PC-9 (cell line): ENCODE results near the gene MAP4K3. TPM values are rescaled to one million over a fixed set of nuclear protein-coding genes. Genes with fewer than 3 reads are reported as not detected.
A peak's percentile ranks its signal among the peaks of the same experiment; 100 is the strongest.

Experiments
- Bru-seq: library from RNA; stranded (reverse); fragments of 400-500 nt; gene quantifications from one replicate; lab custom pipeline; 2021; lab: Mats Ljungman, UMichigan
- BruChase-seq, 2 experiments: library from RNA; stranded (reverse); fragments of 400-500 nt; gene quantifications; one replicate each; lab custom pipeline; 2021; lab: Mats Ljungman, UMichigan
- BruUV-seq: library from RNA; stranded (reverse); fragments of 400-500 nt; replicated peaks from 2 replicates; lab custom pipeline; 2021; lab: Mats Ljungman, UMichigan
- CTCF ChIA-PET: fragments of 300-600 bp; sonication (Branson Sonifier 250); formaldehyde crosslinking; loops from one replicate; lab custom pipeline; 2022; ENCODE audit warnings: antibody characterized with exemption; lab: Charles Lee
- POLR2A ChIA-PET: fragments of 300-600 bp; sonication (Branson Sonifier 250); formaldehyde crosslinking; loops from one replicate; lab custom pipeline; 2022; ENCODE audit warnings: antibody characterized with exemption; ENCODE audit not compliant: unreplicated experiment; lab: Charles Lee
- DNase-seq, 2 experiments: peaks; one replicate each; pipeline versions ENCODE4 v3.0.0 to v3.0.0-alpha.2; 2015 to 2022; ENCODE audit warnings: mixed read lengths in 1 of 2
- H2AFZ ChIP-seq: fragments of 200-600 bp; sonication (generic); 2 replicates; pipeline ENCODE4 v1.8.1; 2017; ENCODE audit warnings: antibody characterized with exemption
- H3F3A ChIP-seq: fragments of 200-600 bp; sonication (generic); 2 replicates; pipeline ENCODE4 v1.8.1; 2017; ENCODE audit warnings: antibody characterized with exemption, mild to moderate bottlenecking, low read depth; ENCODE audit not compliant: insufficient read depth
- H3K27ac ChIP-seq: fragments of 200-600 bp; sonication (generic); 2 replicates; pipeline ENCODE4 v1.6.1; 2016; ENCODE audit warnings: mixed run types
- H3K27me3 ChIP-seq: fragments of 200-600 bp; sonication (generic); 2 replicates; pipeline ENCODE4 v1.6.1; 2016; ENCODE audit warnings: low read depth, mixed run types; ENCODE audit not compliant: insufficient read depth
- H3K36me3 ChIP-seq: fragments of 200-600 bp; sonication (generic); 2 replicates; pipeline ENCODE4 v1.6.1; 2016; ENCODE audit warnings: low read depth, mixed run types
- H3K4me1 ChIP-seq: fragments of 200-600 bp; sonication (generic); replicated peaks from 2 replicates; pipeline ENCODE4 v1.6.1; 2016; ENCODE audit warnings: mixed run types; ENCODE audit not compliant: insufficient read depth
- H3K4me2 ChIP-seq: fragments of 200-600 bp; sonication (generic); 2 replicates; pipeline ENCODE4 v1.6.1; 2017; ENCODE audit warnings: mixed run types
- H3K4me3 ChIP-seq: fragments of 200-600 bp; sonication (generic); 2 replicates; pipeline ENCODE4 v1.6.1; 2016; ENCODE audit warnings: mixed run types
- H3K79me2 ChIP-seq: fragments of 200-600 bp; sonication (generic); 2 replicates; pipeline ENCODE4 v1.6.1; 2017; ENCODE audit warnings: low read depth, mixed run types
- H3K9me2 ChIP-seq: fragments of 200-600 bp; sonication (generic); 2 replicates; pipeline ENCODE4 v1.8.1; 2017; ENCODE audit warnings: mild to moderate bottlenecking; ENCODE audit not compliant: insufficient read depth
- H3K9me3 ChIP-seq: fragments of 200-600 bp; sonication (generic); 2 replicates; pipeline ENCODE4 v1.8.1; 2016; ENCODE audit warnings: low read depth; ENCODE audit not compliant: insufficient read depth
- H4K20me1 ChIP-seq: fragments of 200-600 bp; sonication (generic); 2 replicates; pipeline ENCODE4 v1.8.1; 2017; ENCODE audit not compliant: insufficient read depth
- EZH2 ChIP-seq: fragments of 200-600 bp; sonication (generic); IDR thresholded peaks from 2 replicates; pipeline ENCODE4 v1.8.0; 2017; ENCODE audit warnings: antibody characterized with exemption, low read depth
- intact Hi-C: fragments of 100-400 bp; cut with micrococcal nuclease; formaldehyde crosslinking; loops from one replicate; pipeline ENCODE4 v1.10.0; 2022; ENCODE audit not compliant: unreplicated experiment
- long read RNA-seq: library from polyadenylated mRNA; stranded (forward); transcript quantifications from one replicate; pipeline ENCODE4 v2.0.0, GENCODE V29; 2022
- total RNA-seq: library from RNA; stranded (reverse); gene quantifications from 2 replicates; pipeline ENCODE4 v1.2.3, GENCODE V29; 2021
- TF ChIP-seq, protein P1 (sequence below): fragments of 200-600 bp; sonication (generic); conservative IDR thresholded peaks from 2 replicates; pipeline ENCODE4 v1.6.1; 2017; ENCODE audit warnings: mixed run types, antibody characterized with exemption, mild to moderate bottlenecking, moderate library complexity

The MAP4K3 gene
- total RNA-seq (38.4 and 46.7 TPM in 2 replicates), Bru-seq, nascent RNA (percentile 92 among the genes with signal in this experiment), BruChase-seq, experiment 1, labeled RNA remaining after a 2-hour chase (percentile 89 among the genes with signal in this experiment), BruChase-seq, experiment 2, labeled RNA remaining after a 6-hour chase (percentile 76 among the genes with signal in this experiment)
- long read RNA-seq, full-length matches to known transcripts, result 21 of 37 reads
- long read RNA-seq, partial matches to known transcripts, result 6 of 37 reads
- long read RNA-seq, other reads (novel, unspliced or antisense), result 10 of 37 reads

DNA sequence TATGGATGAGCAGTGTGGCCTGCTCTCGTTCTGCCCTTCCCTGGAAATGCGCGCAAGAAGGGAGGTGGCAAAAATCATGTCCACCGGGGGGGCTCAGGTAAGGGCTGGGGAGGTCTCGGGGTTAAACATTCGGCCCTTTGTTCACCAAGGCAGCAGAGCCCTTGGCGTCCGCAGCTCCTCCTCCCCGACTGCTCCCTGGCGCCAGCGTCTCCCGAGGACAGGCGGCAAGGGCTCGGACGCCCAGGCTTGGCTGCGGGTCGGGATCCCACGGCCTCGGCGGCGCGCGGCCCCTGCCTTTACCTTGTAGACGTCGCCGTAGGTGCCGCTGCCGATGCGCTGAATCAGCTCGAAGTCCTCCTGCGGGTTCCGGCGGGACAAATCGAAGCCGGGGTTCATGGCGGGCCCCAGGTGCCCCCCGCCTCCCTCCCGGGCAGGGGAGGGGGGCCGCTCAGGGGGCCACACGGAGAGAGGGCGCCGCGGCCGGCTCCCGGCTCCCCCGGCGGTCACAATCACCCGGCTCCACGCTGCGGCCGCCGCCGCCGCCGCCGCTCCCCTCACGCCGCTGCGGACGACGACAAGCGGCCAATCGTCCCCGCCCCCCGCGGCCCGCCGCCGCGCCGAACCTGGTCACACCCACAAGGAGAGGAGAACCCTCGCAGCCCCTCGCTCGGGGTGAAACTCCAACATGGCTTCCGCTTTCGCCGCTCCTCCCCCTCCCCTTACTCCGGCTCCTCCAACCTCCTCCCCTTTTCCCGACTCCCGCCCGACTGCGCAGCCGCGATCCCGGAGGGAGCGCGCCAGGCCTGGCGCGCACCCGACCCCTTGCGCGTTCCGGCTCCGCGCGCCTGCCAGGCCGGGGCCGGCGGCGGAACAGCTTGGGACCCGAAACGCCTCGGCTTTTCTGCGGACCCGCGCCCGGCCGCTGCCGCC is at the start of gene MAP4K3:
TSS of gene MAP4K3 (minus strand) at position 694 of the 930 bp plus-strand sequence. CDS start at position 396, 298 bp downstream.
- no peaks in the 10 kb centered on the region for H3K9me2 ChIP-seq
- CTCF ChIA-PET, result interaction anchor here (0.7 kb wide), 1 partner anchor 79 kb away, joined by 4 read pairs; no protein-coding TSS in a partner anchor
- DNase-seq, result peak; percentile 87 to 93
- no peak for TF ChIP-seq EZH2
- TF ChIP-seq, protein P1, sequence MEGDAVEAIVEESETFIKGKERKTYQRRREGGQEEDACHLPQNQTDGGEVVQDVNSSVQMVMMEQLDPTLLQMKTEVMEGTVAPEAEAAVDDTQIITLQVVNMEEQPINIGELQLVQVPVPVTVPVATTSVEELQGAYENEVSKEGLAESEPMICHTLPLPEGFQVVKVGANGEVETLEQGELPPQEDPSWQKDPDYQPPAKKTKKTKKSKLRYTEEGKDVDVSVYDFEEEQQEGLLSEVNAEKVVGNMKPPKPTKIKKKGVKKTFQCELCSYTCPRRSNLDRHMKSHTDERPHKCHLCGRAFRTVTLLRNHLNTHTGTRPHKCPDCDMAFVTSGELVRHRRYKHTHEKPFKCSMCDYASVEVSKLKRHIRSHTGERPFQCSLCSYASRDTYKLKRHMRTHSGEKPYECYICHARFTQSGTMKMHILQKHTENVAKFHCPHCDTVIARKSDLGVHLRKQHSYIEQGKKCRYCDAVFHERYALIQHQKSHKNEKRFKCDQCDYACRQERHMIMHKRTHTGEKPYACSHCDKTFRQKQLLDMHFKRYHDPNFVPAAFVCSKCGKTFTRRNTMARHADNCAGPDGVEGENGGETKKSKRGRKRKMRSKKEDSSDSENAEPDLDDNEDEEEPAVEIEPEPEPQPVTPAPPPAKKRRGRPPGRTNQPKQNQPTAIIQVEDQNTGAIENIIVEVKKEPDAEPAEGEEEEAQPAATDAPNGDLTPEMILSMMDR, result no peak
- intact Hi-C loops, result loop anchor here (2.0 to 5.0 kb wide), 4 partner anchors 50 to 295 kb away; no protein-coding TSS in a partner anchor
- no peaks in the 10 kb centered on the region for H3K9me3 ChIP-seq
- BruUV-seq, result no TSS peak
- peak within 1 kb of the TSS; percentile 69 for H3K27ac ChIP-seq
- peaks cover 26% of the 10 kb centered on the region for H4K20me1 ChIP-seq
- no peaks in the 10 kb centered on the region for H3K36me3 ChIP-seq
- no peaks in the 10 kb centered on the region for H3K27me3 ChIP-seq
- H3K4me2 ChIP-seq, result peak within 1 kb of the TSS; percentile 90
- H3F3A ChIP-seq, result peaks cover 11% of the 10 kb centered on the region; the same call in 1 of the 2 replicates
- H3K4me1 ChIP-seq, result peaks cover 53% of the 10 kb centered on the region
- H3K4me3 ChIP-seq, result peak within 1 kb of the TSS; percentile 86
- H3K79me2 ChIP-seq, result peaks cover 54% of the 10 kb centered on the region
- POLR2A ChIA-PET, result interaction anchor here (0.6 to 1.6 kb wide), 4 partner anchors 31 to 489 kb away, joined by 3 to 4 read pairs (median 4); no protein-coding TSS in a partner anchor
- H2AFZ ChIP-seq, result peak within 1 kb of the TSS; percentile 90

- Histone ChIP-seq H3K27ac (no peak overlapping the region), H3K9me3 (no peaks in the 10 kb centered on the region), H3K4me3 (no peak overlapping the region), H3K4me2 (no peak overlapping the region), H3K36me3 (no peaks in the 10 kb centered on the region), H3K9me2 (no peaks in the 10 kb centered on the region), H3K27me3 (no peaks in the 10 kb centered on the region), H4K20me1 (no peaks in the 10 kb centered on the region), H3K4me1 (peaks cover 49% of the 10 kb centered on the region), H3K79me2 (no peaks in the 10 kb centered on the region), H2AFZ (no peak overlapping the region), H3F3A (peaks cover 17% of the 10 kb centered on the region; the same call in 1 of the 2 replicates)
- no peak for TF ChIP-seq EZH2
- TF ChIP-seq, protein P1, result no peak
- DNase-seq, result no peak
- intact Hi-C loops, result loop anchor here (5.0 kb wide), 2 partner anchors 36 to 49 kb away; partner anchors contain the start of gene MAP4K3
- BruUV-seq, result no TSS peak
- POLR2A ChIA-PET, result no interaction called here
- CTCF ChIA-PET, result interaction anchor here (0.5 kb wide), 1 partner anchor 365 kb away, joined by 4 read pairs; the partner anchor contains the start of gene SOS1
Measured at GRCh38 chr2:39486071-39486470, 49.0 kb upstream of the MAP4K3 start.
